ENCODE data around the gene LIPK. TPM values are rescaled to one million over a fixed set of nuclear protein-coding genes. Genes with fewer than 3 reads are reported as not detected.

The LIPK gene
- polyA plus RNA-seq, 1 of the 3 experiments (the other 2 are of a cell fraction), result not detected

- peaks cover 5% of the 10 kb centered on the region in 2 experiments; a peak in 2 of 4 replicates for H3K4me1 ChIP-seq (ENCODE audit: control insufficient read depth in 1 of 2, insufficient read depth in 2 of 2, low read depth in 1 of 2, low read length in 1 of 2)
- DNase-seq, result no peak
- ChIA-PET POLR2A (no interaction called here), CTCF (interaction anchor here (0.6 kb wide), 1 partner anchor 8 kb away, joined by 3 read pairs; no protein-coding TSS in a partner anchor)
- no peak overlapping the region for H3K4me3 ChIP-seq (ENCODE audit: low read depth in 2 of 2, low read length in 1 of 2)
- H3K9me3 ChIP-seq, result no peaks in the 10 kb centered on the region
- H3K27me3 ChIP-seq (ENCODE audit: insufficient read depth), result no peaks in the 10 kb centered on the region
- TF ChIP-seq CHD2 (IDR thresholded peaks at IDR 0.05; ENCODE audit: low read length, partially characterized antibody) (no peak), MXI1 (IDR thresholded peaks at IDR 0.05; ENCODE audit: low read depth, low read length) (no peak), RXRA (IDR thresholded peaks at IDR 0.05; ENCODE audit: borderline replicate concordance, low read depth) (no peak), YY1 (IDR thresholded peaks at IDR 0.05; ENCODE audit: low read depth) (no peak), USF1 (IDR thresholded peaks at IDR 0.05; ENCODE audit: borderline replicate concordance, low read depth) (no peak), RCOR1 (IDR thresholded peaks at IDR 0.05; ENCODE audit: low read length) (no peak), ELF1 (IDR thresholded peaks at IDR 0.05) (no peak), RFX5 (IDR thresholded peaks at IDR 0.05; ENCODE audit: low read length) (no peak), IRF3 (IDR thresholded peaks at IDR 0.05; ENCODE audit: low read depth, low read length) (no peak), MEF2A (IDR thresholded peaks at IDR 0.05; ENCODE audit: borderline replicate concordance, low read depth) (no peak), SIN3A (IDR thresholded peaks at IDR 0.05; ENCODE audit: borderline replicate concordance, low read depth, low read length) (no peak), TAF1 (IDR thresholded peaks at IDR 0.05; ENCODE audit: borderline replicate concordance, low read depth, low read length) (no peak), EP300 (IDR thresholded peaks at IDR 0.05; ENCODE audit: borderline replicate concordance in 1 of 2, low read depth in 1 of 2, low read length in 1 of 2) (no peak), FOXM1 (IDR thresholded peaks at IDR 0.05; ENCODE audit: low read depth) (no peak), RAD21 (IDR thresholded peaks at IDR 0.05; ENCODE audit: low read length) (no peak)
- TF ChIP-seq, protein P1, sequence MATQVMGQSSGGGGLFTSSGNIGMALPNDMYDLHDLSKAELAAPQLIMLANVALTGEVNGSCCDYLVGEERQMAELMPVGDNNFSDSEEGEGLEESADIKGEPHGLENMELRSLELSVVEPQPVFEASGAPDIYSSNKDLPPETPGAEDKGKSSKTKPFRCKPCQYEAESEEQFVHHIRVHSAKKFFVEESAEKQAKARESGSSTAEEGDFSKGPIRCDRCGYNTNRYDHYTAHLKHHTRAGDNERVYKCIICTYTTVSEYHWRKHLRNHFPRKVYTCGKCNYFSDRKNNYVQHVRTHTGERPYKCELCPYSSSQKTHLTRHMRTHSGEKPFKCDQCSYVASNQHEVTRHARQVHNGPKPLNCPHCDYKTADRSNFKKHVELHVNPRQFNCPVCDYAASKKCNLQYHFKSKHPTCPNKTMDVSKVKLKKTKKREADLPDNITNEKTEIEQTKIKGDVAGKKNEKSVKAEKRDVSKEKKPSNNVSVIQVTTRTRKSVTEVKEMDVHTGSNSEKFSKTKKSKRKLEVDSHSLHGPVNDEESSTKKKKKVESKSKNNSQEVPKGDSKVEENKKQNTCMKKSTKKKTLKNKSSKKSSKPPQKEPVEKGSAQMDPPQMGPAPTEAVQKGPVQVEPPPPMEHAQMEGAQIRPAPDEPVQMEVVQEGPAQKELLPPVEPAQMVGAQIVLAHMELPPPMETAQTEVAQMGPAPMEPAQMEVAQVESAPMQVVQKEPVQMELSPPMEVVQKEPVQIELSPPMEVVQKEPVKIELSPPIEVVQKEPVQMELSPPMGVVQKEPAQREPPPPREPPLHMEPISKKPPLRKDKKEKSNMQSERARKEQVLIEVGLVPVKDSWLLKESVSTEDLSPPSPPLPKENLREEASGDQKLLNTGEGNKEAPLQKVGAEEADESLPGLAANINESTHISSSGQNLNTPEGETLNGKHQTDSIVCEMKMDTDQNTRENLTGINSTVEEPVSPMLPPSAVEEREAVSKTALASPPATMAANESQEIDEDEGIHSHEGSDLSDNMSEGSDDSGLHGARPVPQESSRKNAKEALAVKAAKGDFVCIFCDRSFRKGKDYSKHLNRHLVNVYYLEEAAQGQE (IDR thresholded peaks at IDR 0.05; ENCODE audit: low read depth, low read length), result no peak
- TF ChIP-seq, protein P2, sequence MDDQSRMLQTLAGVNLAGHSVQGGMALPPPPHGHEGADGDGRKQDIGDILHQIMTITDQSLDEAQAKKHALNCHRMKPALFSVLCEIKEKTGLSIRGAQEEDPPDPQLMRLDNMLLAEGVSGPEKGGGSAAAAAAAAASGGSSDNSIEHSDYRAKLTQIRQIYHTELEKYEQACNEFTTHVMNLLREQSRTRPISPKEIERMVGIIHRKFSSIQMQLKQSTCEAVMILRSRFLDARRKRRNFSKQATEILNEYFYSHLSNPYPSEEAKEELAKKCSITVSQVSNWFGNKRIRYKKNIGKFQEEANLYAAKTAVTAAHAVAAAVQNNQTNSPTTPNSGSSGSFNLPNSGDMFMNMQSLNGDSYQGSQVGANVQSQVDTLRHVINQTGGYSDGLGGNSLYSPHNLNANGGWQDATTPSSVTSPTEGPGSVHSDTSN (IDR thresholded peaks at IDR 0.05), result no peak
- no peak overlapping the region for H3K9ac ChIP-seq
- no peak overlapping the region for H3K27ac ChIP-seq (ENCODE audit: low read depth in 2 of 2, low read length in 1 of 2)
- no peaks in the 10 kb centered on the region for H3F3A ChIP-seq (replicated peaks; ENCODE audit: insufficient read depth)
- 96% methylated on average over 6 of the region's 6 CpGs for WGBS (ENCODE audit: low lambda C conversion rate)
- no peaks in the 10 kb centered on the region for H3K79me2 ChIP-seq (ENCODE audit: insufficient read depth)
- H3K9me2 ChIP-seq, result no peaks in the 10 kb centered on the region
- H2AFZ ChIP-seq (ENCODE audit: low read depth), result no peak overlapping the region
- no peaks in the 10 kb centered on the region for H3K36me3 ChIP-seq (replicated peaks in 1 of 2; ENCODE audit: control insufficient read depth in 1 of 2, insufficient read depth in 2 of 2, low read length in 1 of 2)
- H3K4me2 ChIP-seq, result no peak overlapping the region
- H4K20me1 ChIP-seq (ENCODE audit: insufficient read depth), result no peaks in the 10 kb centered on the region
Observed at GRCh38 chr10:88731296-88731695, 25.2 kb downstream of the LIPK start.
